Subcutaneous adipose tissue (tissue), 4 donors: ENCODE measurements around the gene ZNF415. TPM values are rescaled to one million over a fixed set of nuclear protein-coding genes. Genes with fewer than 3 reads are reported as not detected.

Experiments used
- total RNA-seq, 4 donors: library from RNA; depleted of rRNA; stranded (reverse); fragments of >200 nt; gene quantifications; one replicate each; pipeline ENCODE4 v1.1.0, GENCODE V29; 2016
- TF ChIP-seq, protein P1 (sequence below): fragments of 450-650 bp; IDR thresholded peaks from one replicate; pipeline ENCODE4 v1.5.1; 2016; ENCODE audit warnings: low read depth, mild to moderate bottlenecking, control low read depth, antibody characterized with exemption, moderate library complexity

Gene ZNF415
- total RNA-seq, 4 donors from 2014 or later = 3.6 to 7.5 (median 5.9) TPM

GRCh38 chr19:53102206-53102755 is 30.4 kb downstream of the ZNF415 start:
- TF ChIP-seq, protein P1, sequence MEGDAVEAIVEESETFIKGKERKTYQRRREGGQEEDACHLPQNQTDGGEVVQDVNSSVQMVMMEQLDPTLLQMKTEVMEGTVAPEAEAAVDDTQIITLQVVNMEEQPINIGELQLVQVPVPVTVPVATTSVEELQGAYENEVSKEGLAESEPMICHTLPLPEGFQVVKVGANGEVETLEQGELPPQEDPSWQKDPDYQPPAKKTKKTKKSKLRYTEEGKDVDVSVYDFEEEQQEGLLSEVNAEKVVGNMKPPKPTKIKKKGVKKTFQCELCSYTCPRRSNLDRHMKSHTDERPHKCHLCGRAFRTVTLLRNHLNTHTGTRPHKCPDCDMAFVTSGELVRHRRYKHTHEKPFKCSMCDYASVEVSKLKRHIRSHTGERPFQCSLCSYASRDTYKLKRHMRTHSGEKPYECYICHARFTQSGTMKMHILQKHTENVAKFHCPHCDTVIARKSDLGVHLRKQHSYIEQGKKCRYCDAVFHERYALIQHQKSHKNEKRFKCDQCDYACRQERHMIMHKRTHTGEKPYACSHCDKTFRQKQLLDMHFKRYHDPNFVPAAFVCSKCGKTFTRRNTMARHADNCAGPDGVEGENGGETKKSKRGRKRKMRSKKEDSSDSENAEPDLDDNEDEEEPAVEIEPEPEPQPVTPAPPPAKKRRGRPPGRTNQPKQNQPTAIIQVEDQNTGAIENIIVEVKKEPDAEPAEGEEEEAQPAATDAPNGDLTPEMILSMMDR = no peak

- TF ChIP-seq, protein P1 = no peak
Observed at GRCh38 chr19:53101518-53101917, 31.2 kb downstream of the ZNF415 start.

DNA sequence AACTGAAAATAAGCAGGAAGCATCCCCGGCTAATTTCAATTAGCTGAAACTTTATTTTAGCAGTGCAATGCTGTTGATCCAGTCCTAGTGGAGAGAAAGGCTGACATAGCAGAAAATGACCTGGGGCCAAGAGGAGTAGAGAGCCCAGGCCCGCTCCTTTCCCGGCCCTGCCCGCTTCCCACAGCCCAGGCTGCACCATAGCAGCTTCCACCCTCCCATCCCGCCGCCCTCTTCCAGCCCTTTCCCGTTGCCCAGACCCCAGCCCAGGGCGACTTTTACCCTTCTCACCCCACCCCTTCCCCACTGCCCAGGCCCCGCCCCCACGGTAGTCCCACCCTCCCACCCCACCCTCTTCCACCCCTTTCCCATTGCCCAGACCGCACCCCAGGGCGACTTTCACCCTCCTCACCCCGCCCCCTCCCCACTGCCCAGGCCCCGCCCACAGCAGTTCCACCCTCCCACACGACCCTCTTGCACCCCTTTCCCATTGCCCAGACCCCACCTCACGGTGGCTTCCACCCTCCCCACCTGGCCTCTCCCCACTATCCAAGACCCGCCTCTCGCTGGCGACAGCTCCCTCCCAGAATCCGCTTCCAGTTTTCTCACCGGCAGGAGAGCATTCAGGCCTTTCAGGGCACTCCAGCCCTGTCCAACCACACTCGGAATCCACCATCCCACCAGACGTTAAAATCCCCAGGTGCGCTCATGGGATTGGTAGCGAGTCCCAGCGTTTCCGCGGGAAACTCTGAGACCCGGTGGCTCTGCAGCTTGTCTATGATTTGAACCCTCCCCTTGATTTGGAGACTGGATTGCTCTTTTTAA is 37.7 kb downstream of the ZNF415 start:
- TF ChIP-seq, protein P1 = no peak

GRCh38 chr19:53092723-53093122 is 40.0 kb downstream of the ZNF415 start:
- TF ChIP-seq, protein P1 = no peak

DNA sequence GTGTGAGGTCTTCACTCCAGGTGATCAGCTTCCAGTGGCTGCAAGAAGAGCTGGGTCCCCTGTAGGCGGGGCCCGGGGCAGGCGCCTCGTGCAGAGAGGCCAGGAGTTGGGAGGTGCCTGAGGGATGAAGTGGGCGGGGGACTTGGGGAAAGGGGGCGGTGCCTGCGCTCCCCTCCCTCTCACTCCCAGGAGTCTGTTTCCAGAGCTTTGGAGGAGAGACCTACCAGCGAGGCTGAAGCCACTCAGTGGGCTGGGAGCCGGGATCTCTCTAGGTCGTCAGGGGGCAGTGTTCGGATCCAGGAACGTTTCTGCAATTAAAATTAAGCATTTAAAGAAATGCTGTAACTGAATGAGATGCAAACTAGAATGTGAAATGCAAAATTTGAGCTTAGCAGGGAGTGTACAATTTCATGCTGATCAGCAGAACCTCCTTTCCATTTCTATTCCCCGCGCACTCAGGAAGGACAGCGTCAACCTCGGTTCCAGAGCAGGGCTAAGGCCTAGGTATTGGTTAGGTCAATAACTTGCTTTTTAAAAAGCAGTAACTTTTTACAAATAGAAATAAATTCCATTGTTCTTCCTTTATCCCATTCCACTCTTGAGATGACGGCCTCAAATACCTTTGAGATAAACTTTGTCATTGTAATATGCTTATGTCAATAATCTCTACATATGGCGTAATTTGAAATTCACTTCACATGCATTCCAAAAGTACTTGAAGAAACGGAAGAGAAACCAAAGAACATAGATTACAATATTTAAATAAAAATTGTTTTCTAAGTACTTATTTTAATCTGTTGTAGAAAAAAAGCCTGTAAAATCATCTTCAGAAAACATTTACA is 41.1 kb downstream of the ZNF415 start:
- TF ChIP-seq, protein P1 = no peak

DNA sequence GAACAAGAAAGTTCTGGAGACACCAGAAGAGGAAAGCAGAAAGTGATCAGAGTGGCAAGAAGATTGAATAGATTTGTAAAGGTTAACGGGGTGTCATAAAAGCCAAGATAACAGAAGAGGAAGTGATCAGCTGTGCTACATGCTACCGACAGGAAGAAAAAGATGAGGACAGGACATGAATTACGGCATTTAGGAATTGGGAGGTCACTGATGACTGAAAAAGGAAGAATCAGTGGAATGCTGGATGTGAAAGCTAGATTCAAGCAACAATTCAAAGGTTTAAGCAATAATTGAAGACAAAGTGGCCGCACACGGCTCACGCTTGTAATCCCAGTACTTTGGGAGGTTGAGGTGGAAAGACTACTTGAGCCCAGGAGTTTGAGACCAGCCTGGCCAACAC is 44.6 kb downstream of the ZNF415 start:
- TF ChIP-seq, protein P1 = no peak

DNA sequence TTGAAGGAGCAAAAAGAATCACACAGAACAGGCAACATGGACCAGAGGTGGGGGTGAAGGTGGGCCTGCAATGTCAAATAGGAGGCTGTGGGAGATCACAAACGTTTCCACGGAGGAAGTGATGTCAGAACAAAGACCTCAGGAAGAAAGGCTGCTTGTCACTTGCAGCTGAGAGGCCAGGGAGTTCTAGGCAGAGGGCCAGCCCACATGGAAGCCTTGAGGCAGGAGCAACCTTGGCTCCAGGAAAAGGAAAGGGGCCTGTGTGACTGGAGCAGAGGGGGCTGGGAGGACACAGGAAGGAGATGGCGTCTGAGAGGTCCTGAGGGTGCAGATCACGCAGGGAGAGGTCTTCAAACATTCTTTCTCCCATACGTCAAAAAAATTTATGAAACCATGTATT is 45.8 kb downstream of the ZNF415 start:
- TF ChIP-seq, protein P1 = no peak
